ENCODE data around the gene CRYBA4.
"Not testable (repeated sequence)": the region's sequence is repeated elsewhere in the genome, so short reads cannot be mapped to it uniquely, and the experiment has no call there.

Gene CRYBA4

GRCh38 chr22:26593763-26594162, 28.0 kb upstream of the CRYBA4 start:
- DNase-seq (ENCODE audit: insufficient read length, low spot score) (no peak), FAIRE-seq (no peak)

- DNase-seq (ENCODE audit: insufficient read length, low spot score) (no peak), FAIRE-seq (no peak)
Observed at GRCh38 chr22:26597026-26597425, 24.7 kb upstream of the CRYBA4 start.

GRCh38 chr22:26597480-26597879, 24.3 kb upstream of the CRYBA4 start:
- FAIRE-seq: no peak
- no peak for DNase-seq (ENCODE audit: insufficient read length, low spot score)

GRCh38 chr22:26599505-26599904, 22.3 kb upstream of the CRYBA4 start:
- no peak for FAIRE-seq
- DNase-seq (ENCODE audit: insufficient read length, low spot score): no peak

GRCh38 chr22:26601726-26602125, 20.0 kb upstream of the CRYBA4 start:
- DNase-seq (ENCODE audit: insufficient read length, low spot score): no peak

GRCh38 chr22:26602127-26602526, 19.6 kb upstream of the CRYBA4 start:
- no peak for DNase-seq (ENCODE audit: insufficient read length, low spot score)
- FAIRE-seq: no peak

More at GRCh38 chr22:26601726-26602125, 20.0 kb upstream of the CRYBA4 start:
- FAIRE-seq: no peak

GRCh38 chr22:26604368-26604767, 17.4 kb upstream of the CRYBA4 start:
- FAIRE-seq: no peak
- no peak for DNase-seq (ENCODE audit: insufficient read length, low spot score)

- no peak for DNase-seq (ENCODE audit: insufficient read length, low spot score)
Observed at GRCh38 chr22:26606611-26607010, 15.2 kb upstream of the CRYBA4 start.

GRCh38 chr22:26608129-26608528, 13.6 kb upstream of the CRYBA4 start:
- no peak for FAIRE-seq

More at GRCh38 chr22:26606611-26607010, 15.2 kb upstream of the CRYBA4 start:
- no peak for FAIRE-seq

GRCh38 chr22:26609287-26609686, 12.5 kb upstream of the CRYBA4 start:
- no peak for FAIRE-seq
- DNase-seq (ENCODE audit: insufficient read length, low spot score): no peak

More at GRCh38 chr22:26608129-26608528, 13.6 kb upstream of the CRYBA4 start:
- DNase-seq (ENCODE audit: insufficient read length, low spot score): no peak

- FAIRE-seq: no peak
- peak; percentile 52 for DNase-seq (ENCODE audit: insufficient read length, low spot score)
Observed at GRCh38 chr22:26610072-26610958, 11.4 kb upstream of the CRYBA4 start.

GRCh38 chr22:26610996-26611395, 10.8 kb upstream of the CRYBA4 start:
- DNase-seq (ENCODE audit: insufficient read length, low spot score): no peak
- FAIRE-seq: no peak

- FAIRE-seq (no peak), DNase-seq (ENCODE audit: insufficient read length, low spot score) (no peak)
Observed at GRCh38 chr22:26612652-26613051, 9.1 kb upstream of the CRYBA4 start.

- FAIRE-seq: not testable (repeated sequence)
Observed at GRCh38 chr22:26613753-26614152, 8.0 kb upstream of the CRYBA4 start.

GRCh38 chr22:26614322-26614721, 7.4 kb upstream of the CRYBA4 start:
- FAIRE-seq: no peak
- DNase-seq (ENCODE audit: insufficient read length, low spot score): no peak

More at GRCh38 chr22:26613753-26614152, 8.0 kb upstream of the CRYBA4 start:
- DNase-seq (ENCODE audit: insufficient read length, low spot score): not testable (repeated sequence)

GRCh38 chr22:26615149-26615548, 6.6 kb upstream of the CRYBA4 start:
- DNase-seq (ENCODE audit: insufficient read length, low spot score) (no peak), FAIRE-seq (no peak)

GRCh38 chr22:26615830-26616435, 5.8 kb upstream of the CRYBA4 start:
- DNase-seq (ENCODE audit: insufficient read length, low spot score): no peak
- no peak for FAIRE-seq

GRCh38 chr22:26616650-26617049, 5.1 kb upstream of the CRYBA4 start:
- FAIRE-seq (no peak), DNase-seq (ENCODE audit: insufficient read length, low spot score) (no peak)

- DNase-seq (ENCODE audit: insufficient read length, low spot score) (no peak), FAIRE-seq (no peak)
Observed at GRCh38 chr22:26617271-26618199, 4.2 kb upstream of the CRYBA4 start, which contains the start of gene CRYBB1. Gene CRYBB1 (minus strand): TSS chr22:26618027. CDS start chr22:26616319, 1,708 bp downstream.

GRCh38 chr22:26618455-26618854, 3.3 kb upstream of the CRYBA4 start:
- FAIRE-seq: no peak
- no peak for DNase-seq (ENCODE audit: insufficient read length, low spot score)

- FAIRE-seq (no peak), DNase-seq (ENCODE audit: insufficient read length, low spot score) (no peak)
Observed at GRCh38 chr22:26619510-26619909, 2.3 kb upstream of the CRYBA4 start.

All from HTR-8/SVneo (cell line).